Panc1 (cell line): Measurements from ENCODE around the gene DIP2C.

Experiments used
- CTCF ChIP-seq: fragments of 450-650 bp; IDR thresholded peaks from 2 replicates; pipeline ENCODE4 v1.5.1; 2017; ENCODE audit warnings: mild to moderate bottlenecking
- POLR2AphosphoS5 ChIP-seq: IDR thresholded peaks from 2 replicates; pipeline ENCODE4 v1.6.1; 2012; ENCODE audit warnings: mild to moderate bottlenecking, low read depth, low read length, moderate library complexity
- TF ChIP-seq, protein P1 (sequence below), 2 experiments: IDR thresholded peaks; 2 replicates each; pipeline ENCODE4 v1.6.1; 2011 to 2012; ENCODE audit warnings: low read depth in 2 of 2, control low read depth in 1 of 2, low read length in 1 of 2, mild to moderate bottlenecking in 1 of 2, moderate library complexity in 1 of 2; ENCODE audit not compliant: insufficient read depth in 1 of 2

DNA sequence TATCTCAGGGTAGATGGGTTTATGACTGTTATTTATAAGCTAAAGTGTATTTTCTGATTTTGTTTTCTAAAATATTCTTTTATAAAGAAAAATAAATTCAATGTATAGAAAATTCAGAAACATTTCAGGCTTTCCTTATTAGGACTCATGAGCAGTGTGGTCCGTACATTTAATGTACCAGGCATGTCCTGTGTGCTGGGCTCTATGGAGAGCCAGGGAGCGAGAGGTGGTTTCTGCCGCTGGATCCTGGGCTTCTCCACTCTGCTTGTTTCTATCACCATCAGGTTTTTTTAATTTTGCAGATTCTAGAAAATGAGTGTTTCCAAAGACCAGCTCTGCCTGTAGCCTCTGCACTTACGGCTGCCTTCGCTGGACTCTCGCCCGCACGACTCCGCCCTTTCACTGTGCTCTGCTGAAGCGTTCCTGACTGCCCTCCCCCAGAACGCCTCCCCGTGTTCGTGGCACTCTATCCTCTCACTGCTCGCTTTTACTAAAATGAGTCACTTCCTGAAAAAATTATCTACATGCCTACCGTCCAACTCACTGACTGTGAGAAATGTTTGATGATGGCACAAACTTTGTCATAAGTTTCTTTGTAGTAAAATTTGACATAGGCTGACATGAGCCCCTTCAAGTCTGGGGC, 365.7 kb downstream of the DIP2C start:
- TF ChIP-seq CTCF (no peak), POLR2AphosphoS5 (no peak)
- TF ChIP-seq, protein P1, sequence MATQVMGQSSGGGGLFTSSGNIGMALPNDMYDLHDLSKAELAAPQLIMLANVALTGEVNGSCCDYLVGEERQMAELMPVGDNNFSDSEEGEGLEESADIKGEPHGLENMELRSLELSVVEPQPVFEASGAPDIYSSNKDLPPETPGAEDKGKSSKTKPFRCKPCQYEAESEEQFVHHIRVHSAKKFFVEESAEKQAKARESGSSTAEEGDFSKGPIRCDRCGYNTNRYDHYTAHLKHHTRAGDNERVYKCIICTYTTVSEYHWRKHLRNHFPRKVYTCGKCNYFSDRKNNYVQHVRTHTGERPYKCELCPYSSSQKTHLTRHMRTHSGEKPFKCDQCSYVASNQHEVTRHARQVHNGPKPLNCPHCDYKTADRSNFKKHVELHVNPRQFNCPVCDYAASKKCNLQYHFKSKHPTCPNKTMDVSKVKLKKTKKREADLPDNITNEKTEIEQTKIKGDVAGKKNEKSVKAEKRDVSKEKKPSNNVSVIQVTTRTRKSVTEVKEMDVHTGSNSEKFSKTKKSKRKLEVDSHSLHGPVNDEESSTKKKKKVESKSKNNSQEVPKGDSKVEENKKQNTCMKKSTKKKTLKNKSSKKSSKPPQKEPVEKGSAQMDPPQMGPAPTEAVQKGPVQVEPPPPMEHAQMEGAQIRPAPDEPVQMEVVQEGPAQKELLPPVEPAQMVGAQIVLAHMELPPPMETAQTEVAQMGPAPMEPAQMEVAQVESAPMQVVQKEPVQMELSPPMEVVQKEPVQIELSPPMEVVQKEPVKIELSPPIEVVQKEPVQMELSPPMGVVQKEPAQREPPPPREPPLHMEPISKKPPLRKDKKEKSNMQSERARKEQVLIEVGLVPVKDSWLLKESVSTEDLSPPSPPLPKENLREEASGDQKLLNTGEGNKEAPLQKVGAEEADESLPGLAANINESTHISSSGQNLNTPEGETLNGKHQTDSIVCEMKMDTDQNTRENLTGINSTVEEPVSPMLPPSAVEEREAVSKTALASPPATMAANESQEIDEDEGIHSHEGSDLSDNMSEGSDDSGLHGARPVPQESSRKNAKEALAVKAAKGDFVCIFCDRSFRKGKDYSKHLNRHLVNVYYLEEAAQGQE (IDR thresholded peaks at IDR 0.05; ENCODE audit: insufficient read depth in 1 of 2, low read depth in 2 of 2, low read length in 1 of 2): no peak
